Liver (tissue), 9 donors: ENCODE data around the gene STARD9. TPM values are rescaled to one million over a fixed set of nuclear protein-coding genes. Genes with fewer than 3 reads are reported as not detected.

Source experiments
- DNase-seq: peaks from one replicate; pipeline ENCODE4 v3.0.0-alpha.2; 2017; ENCODE audit warnings: low spot score
- H3K27ac ChIP-seq, 2 donors: one replicate each; pipeline ENCODE4 v1.7.0; 2013; ENCODE audit warnings: inconsistent platforms in 2 of 2, low read length in 2 of 2, control low read depth in 1 of 2, low read depth in 1 of 2, mild to moderate bottlenecking in 1 of 2
- H3K27me3 ChIP-seq, 4 donors: one replicate each; pipeline versions ENCODE4 v1.6.1 to v1.7.0; 2013; ENCODE audit warnings: low read length in 3 of 4, inconsistent platforms in 1 of 4, mild to moderate bottlenecking in 1 of 4, moderate library complexity in 1 of 4; ENCODE audit not compliant: control insufficient read depth in 4 of 4, insufficient read depth in 4 of 4
- H3K36me3 ChIP-seq, 4 donors: one replicate each; pipeline versions ENCODE4 v1.6.1 to v1.7.0; 2013; ENCODE audit warnings: low read length in 3 of 4, mild to moderate bottlenecking in 3 of 4, low read depth in 1 of 4, moderate library complexity in 1 of 4; ENCODE audit not compliant: control insufficient read depth in 4 of 4, insufficient read depth in 3 of 4
- H3K4me1 ChIP-seq, 4 donors: one replicate each; pipeline versions ENCODE4 v1.6.1 to v1.7.0; 2013; ENCODE audit warnings: low read length in 3 of 4, mild to moderate bottlenecking in 3 of 4, moderate library complexity in 1 of 4; ENCODE audit not compliant: control insufficient read depth in 4 of 4, insufficient read depth in 4 of 4
- H3K4me3 ChIP-seq, 3 donors: one replicate each; pipeline versions ENCODE4 v1.6.1 to v1.7.0; 2013; ENCODE audit warnings: low read length in 3 of 3, control low read depth in 1 of 3, low read depth in 1 of 3, mild to moderate bottlenecking in 1 of 3
- H3K9ac ChIP-seq, 2 donors: one replicate each; pipeline ENCODE4 v1.7.0; 2013; ENCODE audit warnings: low read length in 2 of 2, mild to moderate bottlenecking in 2 of 2, moderate library complexity in 2 of 2, control low read depth in 1 of 2, low read depth in 1 of 2
- H3K9me3 ChIP-seq, 4 donors: one replicate each; pipeline versions ENCODE4 v1.6.1 to v1.7.0; 2013; ENCODE audit warnings: low read length in 3 of 4; ENCODE audit not compliant: control insufficient read depth in 4 of 4
- EGR1 ChIP-seq, 2 donors: IDR thresholded peaks; 2 replicates each; pipeline ENCODE4 v1.6.1; 2016 to 2018; ENCODE audit warnings: antibody characterized with exemption in 2 of 2, low read depth in 2 of 2
- FOXA1 ChIP-seq: IDR thresholded peaks from 2 replicates; pipeline ENCODE4 v1.6.1; 2016; ENCODE audit warnings: antibody characterized with exemption
- FOXA2 ChIP-seq: IDR thresholded peaks from 2 replicates; pipeline ENCODE4 v1.6.1; 2016; ENCODE audit warnings: antibody characterized with exemption
- GABPA ChIP-seq, 2 donors: IDR thresholded peaks in 1 of 2; conservative IDR thresholded peaks in 1 of 2; 2 replicates each; pipeline ENCODE4 v1.6.1; 2016; ENCODE audit warnings: antibody characterized with exemption in 2 of 2, mild to moderate bottlenecking in 1 of 2, moderate library complexity in 1 of 2
- HNF4A ChIP-seq, 2 donors: conservative IDR thresholded peaks; 2 replicates each; pipeline ENCODE4 v1.6.1; 2016; ENCODE audit warnings: antibody characterized with exemption in 2 of 2, mild to moderate bottlenecking in 2 of 2
- JUND ChIP-seq, 2 donors: IDR thresholded peaks; 2 replicates each; pipeline ENCODE4 v1.6.1; 2016; ENCODE audit warnings: antibody characterized with exemption in 2 of 2
- NR2F2 ChIP-seq: IDR thresholded peaks from 2 replicates; pipeline ENCODE4 v1.6.1; 2016; ENCODE audit warnings: antibody characterized with exemption
- RAD21 ChIP-seq, 2 donors: IDR thresholded peaks; 2 replicates each; pipeline ENCODE4 v1.6.1; 2016; ENCODE audit warnings: antibody characterized with exemption in 2 of 2, mild to moderate bottlenecking in 2 of 2
- RXRA ChIP-seq, 2 donors: IDR thresholded peaks; 2 replicates each; pipeline ENCODE4 v1.6.1; 2017 to 2018; ENCODE audit warnings: antibody characterized with exemption in 2 of 2, mild to moderate bottlenecking in 1 of 2
- SP1 ChIP-seq: IDR thresholded peaks from 2 replicates; pipeline ENCODE4 v1.6.1; 2018; ENCODE audit warnings: antibody characterized with exemption, mild to moderate bottlenecking
- YY1 ChIP-seq: IDR thresholded peaks from 2 replicates; pipeline ENCODE4 v1.6.1; 2016; ENCODE audit warnings: antibody characterized with exemption, mild to moderate bottlenecking
- WGBS: extraction: QIAGEN DNeasy Blood & Tissue Kit; methylation state at CpG from one replicate; pipeline ENCODE4 v1.1.7; 2013; 5-methylcytosine and 5-hydroxymethylcytosine counted together
- polyA plus RNA-seq, 2 donors: library from polyadenylated mRNA; stranded (reverse) in 1 of 2; unstranded in 1 of 2; fragments of 200-250 nt in 1 of 2; fragments of >200 nt in 1 of 2; fragmentation: Nextera tagmentation in 1 of 2; extraction: Ambion mirVana in 1 of 2; gene quantifications; one replicate each; pipeline versions ENCODE4 v1.2.1 to v1.2.3, GENCODE V29; 2013 to 2015
- total RNA-seq, 2 donors: library from RNA; depleted of rRNA; stranded (reverse); fragments of >200 nt; gene quantifications; one replicate each; pipeline ENCODE4 v1.2.3, GENCODE V29; 2014
- TF ChIP-seq, protein P1 (sequence below): IDR thresholded peaks from 2 replicates; pipeline ENCODE4 v1.6.1; 2016; ENCODE audit warnings: antibody characterized with exemption
- TF ChIP-seq, protein P2 (sequence below): fragments of 150-350 bp; IDR thresholded peaks from 2 replicates; pipeline ENCODE4 v1.5.1; 2017; ENCODE audit warnings: improper control_type of control experiment, low read depth, low read length; ENCODE audit not compliant: missing input control
- TF ChIP-seq, protein P3 (sequence below): IDR thresholded peaks from 2 replicates; pipeline ENCODE4 v1.6.1; 2016; ENCODE audit warnings: antibody characterized with exemption
- TF ChIP-seq, protein P4 (sequence below): IDR thresholded peaks from 2 replicates; pipeline ENCODE4 v1.6.1; 2016; ENCODE audit warnings: antibody characterized with exemption
- donor health status: healthy.
- donor health status: healthy.
- donor health status: healthy.
- donor health status: healthy.
- donor health status: healthy.

Gene STARD9
- total and polyA plus RNA-seq, 4 donors, result 0.26 to 3.9 (median 0.54) TPM

DNA sequence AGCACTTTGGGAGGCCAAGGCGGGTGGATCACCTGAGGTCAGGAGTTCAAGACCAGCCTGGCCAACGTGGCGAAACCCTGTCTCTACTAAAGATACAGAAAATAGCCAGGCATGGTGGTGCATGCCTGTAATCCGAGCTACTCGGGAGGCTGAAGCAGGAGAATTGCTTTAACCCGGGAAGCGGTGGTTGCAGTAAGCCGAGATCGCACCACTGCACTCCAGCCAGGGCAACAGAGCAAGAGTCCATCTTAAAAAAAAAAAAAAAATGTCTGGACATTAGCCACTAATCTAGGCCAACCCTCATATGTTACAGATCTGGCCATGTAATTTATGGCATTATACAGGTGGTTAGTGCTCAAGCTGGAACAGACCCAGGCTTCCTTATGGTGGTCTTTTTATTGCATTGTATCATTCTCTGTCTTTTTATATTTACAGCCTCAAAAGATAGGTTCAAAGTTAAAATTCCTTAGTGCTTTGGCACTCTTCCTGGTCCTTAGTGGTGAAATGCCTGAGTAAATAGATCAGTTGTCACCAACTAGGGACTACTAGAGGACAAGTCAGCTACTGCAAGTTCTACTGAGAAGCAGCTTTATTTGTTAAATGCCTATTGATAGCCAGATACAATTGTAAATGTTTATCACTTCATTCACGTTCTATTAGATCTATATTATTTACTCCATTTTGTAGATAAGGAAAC, 16.0 kb downstream of the STARD9 start:
- peak; percentile 59 for TF ChIP-seq FOXA1
- TF ChIP-seq GABPA (IDR thresholded peaks at IDR 0.05 in 1 of 2, conservative IDR thresholded peaks at IDR 0.05 in 1 of 2), result no peak
- TF ChIP-seq HNF4A (conservative IDR thresholded peaks at IDR 0.05), result peak; percentile 81 to 82
- peak; percentile 57 for TF ChIP-seq YY1
- peak; percentile 42 to 51 for TF ChIP-seq RXRA (IDR thresholded peaks at IDR 0.05)
- TF ChIP-seq RAD21 (IDR thresholded peaks at IDR 0.05), result peak; percentile 62 to 63
- TF ChIP-seq, protein P1, sequence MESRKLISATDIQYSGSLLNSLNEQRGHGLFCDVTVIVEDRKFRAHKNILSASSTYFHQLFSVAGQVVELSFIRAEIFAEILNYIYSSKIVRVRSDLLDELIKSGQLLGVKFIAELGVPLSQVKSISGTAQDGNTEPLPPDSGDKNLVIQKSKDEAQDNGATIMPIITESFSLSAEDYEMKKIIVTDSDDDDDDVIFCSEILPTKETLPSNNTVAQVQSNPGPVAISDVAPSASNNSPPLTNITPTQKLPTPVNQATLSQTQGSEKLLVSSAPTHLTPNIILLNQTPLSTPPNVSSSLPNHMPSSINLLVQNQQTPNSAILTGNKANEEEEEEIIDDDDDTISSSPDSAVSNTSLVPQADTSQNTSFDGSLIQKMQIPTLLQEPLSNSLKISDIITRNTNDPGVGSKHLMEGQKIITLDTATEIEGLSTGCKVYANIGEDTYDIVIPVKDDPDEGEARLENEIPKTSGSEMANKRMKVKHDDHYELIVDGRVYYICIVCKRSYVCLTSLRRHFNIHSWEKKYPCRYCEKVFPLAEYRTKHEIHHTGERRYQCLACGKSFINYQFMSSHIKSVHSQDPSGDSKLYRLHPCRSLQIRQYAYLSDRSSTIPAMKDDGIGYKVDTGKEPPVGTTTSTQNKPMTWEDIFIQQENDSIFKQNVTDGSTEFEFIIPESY, result peak; percentile 21
- TF ChIP-seq, protein P2, sequence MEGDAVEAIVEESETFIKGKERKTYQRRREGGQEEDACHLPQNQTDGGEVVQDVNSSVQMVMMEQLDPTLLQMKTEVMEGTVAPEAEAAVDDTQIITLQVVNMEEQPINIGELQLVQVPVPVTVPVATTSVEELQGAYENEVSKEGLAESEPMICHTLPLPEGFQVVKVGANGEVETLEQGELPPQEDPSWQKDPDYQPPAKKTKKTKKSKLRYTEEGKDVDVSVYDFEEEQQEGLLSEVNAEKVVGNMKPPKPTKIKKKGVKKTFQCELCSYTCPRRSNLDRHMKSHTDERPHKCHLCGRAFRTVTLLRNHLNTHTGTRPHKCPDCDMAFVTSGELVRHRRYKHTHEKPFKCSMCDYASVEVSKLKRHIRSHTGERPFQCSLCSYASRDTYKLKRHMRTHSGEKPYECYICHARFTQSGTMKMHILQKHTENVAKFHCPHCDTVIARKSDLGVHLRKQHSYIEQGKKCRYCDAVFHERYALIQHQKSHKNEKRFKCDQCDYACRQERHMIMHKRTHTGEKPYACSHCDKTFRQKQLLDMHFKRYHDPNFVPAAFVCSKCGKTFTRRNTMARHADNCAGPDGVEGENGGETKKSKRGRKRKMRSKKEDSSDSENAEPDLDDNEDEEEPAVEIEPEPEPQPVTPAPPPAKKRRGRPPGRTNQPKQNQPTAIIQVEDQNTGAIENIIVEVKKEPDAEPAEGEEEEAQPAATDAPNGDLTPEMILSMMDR, result peak; percentile 62
- TF ChIP-seq, protein P3, sequence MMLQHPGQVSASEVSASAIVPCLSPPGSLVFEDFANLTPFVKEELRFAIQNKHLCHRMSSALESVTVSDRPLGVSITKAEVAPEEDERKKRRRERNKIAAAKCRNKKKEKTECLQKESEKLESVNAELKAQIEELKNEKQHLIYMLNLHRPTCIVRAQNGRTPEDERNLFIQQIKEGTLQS, result no peak
- TF ChIP-seq SP1, result peak; percentile 64
- TF ChIP-seq NR2F2, result no peak
- peak; percentile 81 for TF ChIP-seq FOXA2
- peak in 1 of 2 donors; percentile 25 for TF ChIP-seq JUND (IDR thresholded peaks at IDR 0.05)
- H3K27me3 ChIP-seq, result no peaks in the 10 kb centered on the region
- peaks cover 0 to 12% (median 7%) of the 10 kb centered on the region in 4 donors for H3K4me1 ChIP-seq
- H3K9me3 ChIP-seq, result no peaks in the 10 kb centered on the region
- no peak overlapping the region for H3K9ac ChIP-seq
- no peak for DNase-seq
- 32% methylated on average over 10 of the region's 10 CpGs for WGBS
- peak overlapping the region; percentile 29 to 35 for H3K27ac ChIP-seq
- H3K4me3 ChIP-seq, result no peak overlapping the region
- no peaks in the 10 kb centered on the region for H3K36me3 ChIP-seq

DNA sequence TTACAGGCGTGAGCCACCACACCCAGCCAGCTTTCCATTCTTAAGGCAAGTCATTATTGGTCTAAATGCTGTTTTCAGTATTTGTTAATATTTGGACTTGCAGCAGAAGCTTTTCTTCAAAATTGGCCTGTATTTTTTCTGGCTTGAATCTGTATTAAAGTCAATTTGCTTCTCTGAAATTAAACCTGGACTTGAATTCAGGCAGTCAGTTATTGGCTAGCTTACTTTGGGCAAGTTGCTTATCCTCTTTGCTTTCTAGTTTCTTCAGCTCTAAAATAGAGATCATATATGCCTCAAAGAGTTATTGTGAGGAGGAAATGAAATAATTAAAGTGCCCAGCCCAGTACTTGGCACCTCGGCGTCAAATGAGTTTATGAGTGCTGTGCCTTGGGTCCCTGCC, 17.3 kb downstream of the STARD9 start:
- no peaks in the 10 kb centered on the region for H3K36me3 ChIP-seq
- no peak overlapping the region for H3K4me3 ChIP-seq
- H3K4me1 ChIP-seq, result peaks cover 0 to 12% (median 7%) of the 10 kb centered on the region in 4 donors
- no peak overlapping the region for H3K9ac ChIP-seq
- no peaks in the 10 kb centered on the region for H3K27me3 ChIP-seq
- H3K9me3 ChIP-seq, result no peaks in the 10 kb centered on the region
- 89% methylated on average over 3 of the region's 3 CpGs for whole genome bisulfite sequencing
- no peak for TF ChIP-seq FOXA1
- TF ChIP-seq EGR1 (IDR thresholded peaks at IDR 0.05; ENCODE audit: low read depth in 2 of 2), result no peak
- H3K27ac ChIP-seq, result no peak overlapping the region
- DNase-seq, result no peak

DNA sequence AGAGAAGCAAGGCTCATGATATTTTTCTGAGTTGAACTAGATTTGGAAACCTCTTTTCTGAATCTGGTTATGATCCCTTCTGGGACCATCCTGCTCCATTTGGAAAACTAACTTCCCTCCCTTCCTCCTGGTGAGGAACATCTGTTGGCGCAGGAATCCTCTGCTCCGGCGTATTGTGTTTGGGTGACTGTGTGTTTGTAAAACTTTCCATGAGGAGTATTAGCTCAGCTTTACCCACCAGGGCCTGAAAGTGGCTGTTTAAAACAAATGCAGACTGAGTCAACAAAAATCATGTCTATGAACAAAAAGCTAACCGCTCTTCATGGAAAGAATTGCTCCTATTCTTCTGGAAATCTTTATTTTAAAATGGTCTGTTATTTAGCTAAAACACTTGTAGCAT, 17.7 kb downstream of the STARD9 start:
- Histone ChIP-seq H3K36me3 (no peaks in the 10 kb centered on the region), H3K27ac (no peak overlapping the region), H3K9me3 (no peaks in the 10 kb centered on the region), H3K27me3 (no peaks in the 10 kb centered on the region), H3K4me3 (no peak overlapping the region), H3K9ac (no peak overlapping the region), H3K4me1 (peaks cover 0 to 12% (median 7%) of the 10 kb centered on the region in 4 donors)
- no peak for DNase-seq
- WGBS, result 95% methylated on average over 4 of the region's 4 CpGs
- TF ChIP-seq, protein P1, result no peak
- TF ChIP-seq, protein P4, sequence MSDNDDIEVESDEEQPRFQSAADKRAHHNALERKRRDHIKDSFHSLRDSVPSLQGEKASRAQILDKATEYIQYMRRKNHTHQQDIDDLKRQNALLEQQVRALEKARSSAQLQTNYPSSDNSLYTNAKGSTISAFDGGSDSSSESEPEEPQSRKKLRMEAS, result no peak
- TF ChIP-seq, protein P3, result no peak
- TF ChIP-seq SP1, result no peak
- TF ChIP-seq, protein P2, result no peak
